ENCODE results near the gene SLC5A5.
"Not testable (repeated sequence)": the region's sequence is repeated elsewhere in the genome, so short reads cannot be mapped to it uniquely, and the experiment has no call there.

DNA sequence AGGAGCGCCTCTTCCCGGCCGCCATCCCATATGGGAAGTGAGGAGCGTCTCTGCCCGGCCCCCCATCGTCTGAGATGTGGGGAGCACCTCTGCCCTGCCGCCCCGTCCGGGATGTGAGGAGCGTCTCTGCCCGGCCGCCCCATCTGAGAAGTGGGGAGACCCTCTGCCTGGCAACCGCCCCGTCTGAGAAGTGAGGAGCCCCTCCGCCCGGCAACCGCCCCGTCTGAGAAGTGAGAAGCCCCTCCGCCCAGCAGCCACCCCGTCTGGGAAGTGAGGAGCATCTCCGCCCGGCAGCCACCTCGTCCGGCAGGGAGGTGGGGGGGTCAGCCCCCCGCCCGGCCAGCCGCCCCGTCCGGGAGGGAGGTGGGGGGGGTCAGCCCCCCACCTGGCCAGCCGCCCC, 46.4 kb downstream of the SLC5A5 start:
- TF ChIP-seq, protein P1, sequence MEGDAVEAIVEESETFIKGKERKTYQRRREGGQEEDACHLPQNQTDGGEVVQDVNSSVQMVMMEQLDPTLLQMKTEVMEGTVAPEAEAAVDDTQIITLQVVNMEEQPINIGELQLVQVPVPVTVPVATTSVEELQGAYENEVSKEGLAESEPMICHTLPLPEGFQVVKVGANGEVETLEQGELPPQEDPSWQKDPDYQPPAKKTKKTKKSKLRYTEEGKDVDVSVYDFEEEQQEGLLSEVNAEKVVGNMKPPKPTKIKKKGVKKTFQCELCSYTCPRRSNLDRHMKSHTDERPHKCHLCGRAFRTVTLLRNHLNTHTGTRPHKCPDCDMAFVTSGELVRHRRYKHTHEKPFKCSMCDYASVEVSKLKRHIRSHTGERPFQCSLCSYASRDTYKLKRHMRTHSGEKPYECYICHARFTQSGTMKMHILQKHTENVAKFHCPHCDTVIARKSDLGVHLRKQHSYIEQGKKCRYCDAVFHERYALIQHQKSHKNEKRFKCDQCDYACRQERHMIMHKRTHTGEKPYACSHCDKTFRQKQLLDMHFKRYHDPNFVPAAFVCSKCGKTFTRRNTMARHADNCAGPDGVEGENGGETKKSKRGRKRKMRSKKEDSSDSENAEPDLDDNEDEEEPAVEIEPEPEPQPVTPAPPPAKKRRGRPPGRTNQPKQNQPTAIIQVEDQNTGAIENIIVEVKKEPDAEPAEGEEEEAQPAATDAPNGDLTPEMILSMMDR (conservative IDR thresholded peaks at IDR 0.05; ENCODE audit: low read length) = not testable (repeated sequence)
- TF ChIP-seq EZH2phosphoT487 (IDR thresholded peaks at IDR 0.05; ENCODE audit: borderline replicate concordance) = not testable (repeated sequence)
